GM23248 (cell line): ENCODE data around the gene TSHR. TPM values are rescaled to one million over a fixed set of nuclear protein-coding genes. Genes with fewer than 3 reads are reported as not detected.
"Not testable (repeated sequence)": the region's sequence is repeated elsewhere in the genome, so short reads cannot be mapped to it uniquely, and the experiment has no call there.

Source experiments
- DNase-seq: peaks from one replicate; pipeline ENCODE4 v3.0.0-alpha.2; 2015
- H2AFZ ChIP-seq: fragments of 200-600 bp; sonication (generic); 2 replicates; pipeline ENCODE4 v1.6.1; 2016; ENCODE audit warnings: antibody characterized with exemption
- H3F3A ChIP-seq: fragments of 200-600 bp; sonication (generic); 2 replicates; pipeline ENCODE4 v1.6.1; 2016; ENCODE audit warnings: mild to moderate bottlenecking, antibody characterized with exemption, mixed run types; ENCODE audit not compliant: insufficient read depth
- H3K27ac ChIP-seq: fragments of 200-600 bp; sonication (generic); 2 replicates; pipeline ENCODE4 v1.5.1; 2016; ENCODE audit warnings: mild to moderate bottlenecking
- H3K27me3 ChIP-seq: fragments of 200-600 bp; sonication (generic); replicated peaks from 2 replicates; pipeline ENCODE4 v1.6.1; 2016; ENCODE audit warnings: mild to moderate bottlenecking; ENCODE audit not compliant: insufficient read depth
- H3K36me3 ChIP-seq: fragments of 200-600 bp; sonication (generic); 2 replicates; pipeline ENCODE4 v1.6.1; 2016; ENCODE audit warnings: low read depth, mild to moderate bottlenecking
- H3K4me1 ChIP-seq: fragments of 200-600 bp; sonication (generic); 2 replicates; pipeline ENCODE4 v1.6.1; 2016; ENCODE audit warnings: mild to moderate bottlenecking; ENCODE audit not compliant: insufficient read depth
- H3K4me2 ChIP-seq: fragments of 200-600 bp; sonication (generic); one replicate; pipeline ENCODE4 v1.6.1; 2016; ENCODE audit warnings: mild to moderate bottlenecking; ENCODE audit not compliant: unreplicated experiment
- H3K4me3 ChIP-seq: fragments of 200-600 bp; sonication (generic); 2 replicates; pipeline ENCODE4 v1.5.1; 2016; ENCODE audit warnings: mild to moderate bottlenecking
- H3K79me2 ChIP-seq: fragments of 200-600 bp; sonication (generic); 2 replicates; pipeline ENCODE4 v1.6.1; 2016; ENCODE audit warnings: mild to moderate bottlenecking; ENCODE audit not compliant: insufficient read depth
- H3K9ac ChIP-seq: fragments of 200-600 bp; sonication (generic); 2 replicates; pipeline ENCODE4 v1.6.1; 2016; ENCODE audit warnings: mild to moderate bottlenecking
- H3K9me2 ChIP-seq: fragments of 200-600 bp; sonication (generic); 2 replicates; pipeline ENCODE4 v1.6.1; 2016; ENCODE audit warnings: mixed run types, mild to moderate bottlenecking, moderate library complexity; ENCODE audit not compliant: insufficient read depth
- H3K9me3 ChIP-seq: fragments of 200-600 bp; sonication (generic); one replicate; pipeline ENCODE4 v1.6.1; 2017; ENCODE audit warnings: low read depth
- H4K20me1 ChIP-seq: fragments of 200-600 bp; sonication (generic); 2 replicates; pipeline ENCODE4 v1.6.0; 2016; ENCODE audit not compliant: insufficient read depth
- EZH2 ChIP-seq: fragments of 200-600 bp; sonication (generic); IDR thresholded peaks from 2 replicates; pipeline ENCODE4 v1.6.1; 2018; ENCODE audit warnings: antibody characterized with exemption, mild to moderate bottlenecking; ENCODE audit not compliant: insufficient read depth, poor library complexity, severe bottlenecking
- EZH2phosphoT487 ChIP-seq: fragments of 200-600 bp; sonication (generic); IDR thresholded peaks from 2 replicates; pipeline ENCODE4 v1.6.1; 2018; ENCODE audit warnings: antibody characterized with exemption, moderate library complexity, mild to moderate bottlenecking, low read depth; ENCODE audit not compliant: insufficient read depth
- WGBS, 2 experiments: methylation state at CpG; one replicate each; pipeline ENCODE4 v1.1.6; 2015 to 2017; ENCODE audit warnings: low lambda C conversion rate in 2 of 2, low coverage in 1 of 2; ENCODE audit errors: missing lambda C conversion rate in 2 of 2; 5-methylcytosine and 5-hydroxymethylcytosine counted together
- in situ Hi-C: fragments of 300-500 bp; cut with MboI; formaldehyde crosslinking; loops from 2 replicates; pipeline ENCODE4 v1.15.0; 2020
- polyA plus RNA-seq: library from polyadenylated mRNA; unstranded; fragments of >200 nt; fragmentation: Nextera tagmentation; extraction: Ambion mirVana; gene quantifications from 2 replicates; pipeline ENCODE4 v1.2.1, GENCODE V29; 2016
- total RNA-seq: library from RNA; depleted of rRNA; stranded (reverse); fragments of >200 nt; shearing (Covaris generic); gene quantifications from 2 replicates; pipeline ENCODE4 v1.2.3, GENCODE V29; 2014; rRNA removed

Gene TSHR
- not detected in 2 replicates for total RNA-seq
- not detected in 2 replicates for polyA plus RNA-seq

- H3K79me2 ChIP-seq = no peaks in the 10 kb centered on the region
- peaks cover 4% of the 10 kb centered on the region; the same call in 1 of the 2 replicates for H3F3A ChIP-seq
- peaks cover 18% of the 10 kb centered on the region; the same call in 1 of the 2 replicates for H3K27me3 ChIP-seq
- 43 to 58% methylated on average over 14 to 21 of the region's 21 CpGs for WGBS, 2 experiments
- in situ Hi-C loops = no loop called here
- TF ChIP-seq EZH2phosphoT487 (no peak), EZH2 (no peak)
- peak within 1 kb of the TSS; percentile 93 for H2AFZ ChIP-seq
- H3K9me2 ChIP-seq = no peaks in the 10 kb centered on the region
- H3K9me3 ChIP-seq = no peaks in the 10 kb centered on the region
- peaks cover 4% of the 10 kb centered on the region; the same call in 1 of the 2 replicates for H3K4me1 ChIP-seq
- no peak for DNase-seq
- no peaks in the 10 kb centered on the region for H3K36me3 ChIP-seq
- H3K4me2 ChIP-seq = peak within 1 kb of the TSS; percentile 98
- no peak within 1 kb of the TSS for H3K27ac ChIP-seq
- H3K9ac ChIP-seq = peak within 1 kb of the TSS; percentile 50
- H3K4me3 ChIP-seq = peak within 1 kb of the TSS; percentile 81
- H4K20me1 ChIP-seq = no peaks in the 10 kb centered on the region
These were observed at the start of gene TSHR for GRCh38 chr14:80955416-80955941. Gene TSHR, plus strand, starts transcription at chr14:80955621. Its CDS starts 60 bp downstream, at chr14:80955681.

- in situ Hi-C loops = no loop called here
- Histone ChIP-seq H3K9me3 (no peaks in the 10 kb centered on the region), H3K79me2 (no peaks in the 10 kb centered on the region), H3F3A (peaks cover 10% of the 10 kb centered on the region; the same call in 1 of the 2 replicates), H3K4me3 (peak overlapping the region; percentile 41; the same call in 1 of the 2 replicates), H3K4me1 (peaks cover 10% of the 10 kb centered on the region), H3K27ac (no peak overlapping the region), H3K36me3 (no peaks in the 10 kb centered on the region), H2AFZ (peak overlapping the region; percentile 31), H3K4me2 (no peak overlapping the region), H4K20me1 (no peaks in the 10 kb centered on the region), H3K9ac (peak overlapping the region; percentile 19; the same call in 1 of the 2 replicates), H3K27me3 (no peaks in the 10 kb centered on the region), H3K9me2 (no peaks in the 10 kb centered on the region)
- DNase-seq = no peak
- WGBS, 2 experiments = 0% methylated on average over 1 of the region's 1 CpG
- no peak for TF ChIP-seq EZH2
- no peak for TF ChIP-seq EZH2phosphoT487
These were observed 49.1 kb upstream of the TSHR start for GRCh38 chr14:80906336-80906735.

GRCh38 chr14:80906946-80907345, 48.5 kb upstream of the TSHR start:
- Histone ChIP-seq H3K79me2 (no peaks in the 10 kb centered on the region), H3K9me3 (no peaks in the 10 kb centered on the region), H3K36me3 (no peaks in the 10 kb centered on the region), H3K9me2 (no peaks in the 10 kb centered on the region), H3F3A (peaks cover 10% of the 10 kb centered on the region; the same call in 1 of the 2 replicates), H2AFZ (peak overlapping the region; percentile 31), H3K4me2 (peak overlapping the region; percentile 25), H3K27ac (no peak overlapping the region; the same call in 1 of the 2 replicates), H3K27me3 (no peaks in the 10 kb centered on the region), H4K20me1 (no peaks in the 10 kb centered on the region), H3K4me3 (peak overlapping the region; percentile 41), H3K4me1 (peaks cover 10% of the 10 kb centered on the region), H3K9ac (peak overlapping the region; percentile 19)
- peak; percentile 66 for DNase-seq
- WGBS, 2 experiments = 35 to 39% methylated on average over 4 of the region's 4 CpGs
- TF ChIP-seq EZH2phosphoT487 (no peak), EZH2 (no peak)
- in situ Hi-C loops = no loop called here

GRCh38 chr14:80912013-80912412, 43.4 kb upstream of the TSHR start:
- H3K4me3 ChIP-seq, H3K27me3 ChIP-seq, H3K4me1 ChIP-seq, H3K9me3 ChIP-seq, H2AFZ ChIP-seq, in situ Hi-C loops, DNase-seq, H3F3A ChIP-seq, H3K4me2 ChIP-seq, H3K79me2 ChIP-seq, H3K36me3 ChIP-seq, H3K9ac ChIP-seq, H4K20me1 ChIP-seq, H3K9me2 ChIP-seq, H3K27ac ChIP-seq: not testable (repeated sequence)
- WGBS, 2 experiments = 91 to 97% methylated on average over 11 of the region's 11 CpGs
